Stimulated activated naive B cell treated with anti-CD40 and anti-IgM and Interleukin-4, amounts not matched to agents 10 μg/mL and 1 μg/mL and 100 μg/mL, for 72 hours (primary cell): ENCODE data around the gene OMA1.

ENCODE experiments used
- ATAC-seq, 2 donors: fragments of 150-1000 bp; cut with Tn5 transposase; replicated peaks; 2 replicates each; pipeline ENCODE4 v1.10.0; 2021; ENCODE audit warnings: moderate library complexity in 1 of 2
- DNase-seq: peaks from one replicate; pipeline ENCODE4 v3.0.0; 2021
- H3K27ac Mint-ChIP-seq: one replicate; pipeline ENCODE4 v1.8.0; 2022; ENCODE audit warnings: mild to moderate bottlenecking, mixed read lengths
- H3K27me3 Mint-ChIP-seq, 2 donors: one replicate each; pipeline ENCODE4 v1.8.0; 2022; ENCODE audit warnings: mixed read lengths in 2 of 2
- H3K36me3 Mint-ChIP-seq, 2 donors: one replicate each; pipeline ENCODE4 v1.8.0; 2022; ENCODE audit warnings: mixed read lengths in 2 of 2, mild to moderate bottlenecking in 1 of 2
- H3K4me1 Mint-ChIP-seq, 2 donors: one replicate each; pipeline ENCODE4 v1.8.0; 2022; ENCODE audit warnings: mixed read lengths in 2 of 2, mild to moderate bottlenecking in 1 of 2
- H3K4me3 Mint-ChIP-seq, 2 donors: one replicate each; pipeline ENCODE4 v1.8.0; 2022; ENCODE audit warnings: mild to moderate bottlenecking in 2 of 2, mixed read lengths in 2 of 2, moderate library complexity in 1 of 2
- H3K9me3 Mint-ChIP-seq, 2 donors: one replicate each; pipeline ENCODE4 v1.8.0; 2022; ENCODE audit warnings: mixed read lengths in 2 of 2, mild to moderate bottlenecking in 1 of 2

OMA1 gene

GRCh38 chr1:58432851-58433668 lies 113.5 kb downstream of the OMA1 start:
- peaks cover 8 to 15% of the 10 kb centered on the region in 2 donors for H3K36me3 Mint-ChIP-seq
- peak; percentile 5 for DNase-seq
- H3K27me3 Mint-ChIP-seq = no peaks in the 10 kb centered on the region

GRCh38 chr1:58431901-58432620 lies 114.5 kb downstream of the OMA1 start:
- peak in 1 of 2 donors; percentile 33 for ATAC-seq
- H3K4me1 Mint-ChIP-seq = no peaks in the 10 kb centered on the region
- H3K36me3 Mint-ChIP-seq = peaks cover 15 to 19% of the 10 kb centered on the region in 2 donors
- no peak overlapping the region for H3K27ac Mint-ChIP-seq
- DNase-seq = no peak
- H3K9me3 Mint-ChIP-seq = no peaks in the 10 kb centered on the region
- no peaks in the 10 kb centered on the region for H3K27me3 Mint-ChIP-seq
- no peak overlapping the region for H3K4me3 Mint-ChIP-seq

More at GRCh38 chr1:58432851-58433668, 113.5 kb downstream of the OMA1 start:
- Mint-ChIP-seq H3K9me3 (no peaks in the 10 kb centered on the region), H3K4me3 (no peak overlapping the region), H3K27ac (no peak overlapping the region), H3K4me1 (no peaks in the 10 kb centered on the region)
- peak; percentile 81 to 84 for ATAC-seq
